ACHN (cell line): Measurements from ENCODE around the gene MAGI2.
"Not testable (repeated sequence)": the region's sequence is repeated elsewhere in the genome, so short reads cannot be mapped to it uniquely, and the experiment has no call there.

Source experiments
- DNase-seq: peaks from one replicate; pipeline ENCODE4 v3.0.0-alpha.2; 2015
- in situ Hi-C: cut with HindIII; loops from 2 replicates; pipeline ENCODE4 v1.10.0; 2017; ENCODE audit warnings: low sequenced_read_pairs, low pct_ligation_motif_present, low pct_unique_long_range_greater_than_20kb

MAGI2 gene

GRCh38 chr7:78322231-78322630 lies 1131.2 kb downstream of the MAGI2 start:
- DNase-seq, in situ Hi-C loops: not testable (repeated sequence)

DNA sequence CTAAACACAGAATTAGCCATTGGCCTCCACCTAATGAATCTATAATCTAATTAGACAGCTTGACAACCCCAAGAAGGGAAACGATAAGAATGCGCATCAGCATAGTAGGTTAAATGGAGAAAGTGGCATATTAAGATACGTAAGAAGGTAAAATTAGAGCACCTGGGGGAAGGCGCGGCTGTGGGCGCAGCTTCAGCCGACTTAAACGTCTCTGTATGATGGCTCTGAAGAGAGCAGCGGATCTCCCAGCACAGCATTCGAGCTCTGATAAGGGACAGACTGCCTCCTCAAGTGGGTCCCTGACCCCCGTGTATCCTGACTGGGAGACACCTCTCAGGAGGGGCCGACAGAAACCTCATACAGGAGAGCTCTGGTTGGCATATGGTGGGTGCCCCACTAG lies 1136.1 kb downstream of the MAGI2 start:
- DNase-seq, result no peak
- in situ Hi-C loops, result no loop called here

DNA sequence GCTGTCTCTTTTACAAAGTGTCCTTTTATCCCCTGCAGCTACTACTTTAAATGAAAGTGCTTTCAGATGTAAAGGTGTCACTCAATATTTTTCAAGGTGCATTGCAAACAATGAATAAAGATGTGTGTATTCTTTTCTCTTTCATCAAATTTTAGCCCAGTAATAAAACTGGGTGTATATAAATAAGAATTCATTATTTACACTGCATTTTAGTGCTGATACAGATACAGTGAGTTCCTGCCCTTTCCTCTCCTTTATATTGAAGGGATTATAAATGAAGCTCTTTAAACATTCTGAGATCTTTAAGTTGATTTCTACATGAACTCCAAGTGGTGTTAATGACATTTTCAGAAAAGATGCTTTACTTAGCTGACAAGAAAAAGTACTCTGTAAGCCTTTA lies 1137.4 kb downstream of the MAGI2 start:
- in situ Hi-C loops, result no loop called here
- DNase-seq, result no peak

GRCh38 chr7:78315119-78315518 lies 1138.3 kb downstream of the MAGI2 start:
- DNase-seq, result no peak
- in situ Hi-C loops, result no loop called here

GRCh38 chr7:78311181-78311580 lies 1142.3 kb downstream of the MAGI2 start:
- no peak for DNase-seq
- in situ Hi-C loops, result no loop called here

GRCh38 chr7:78307892-78308291 lies 1145.6 kb downstream of the MAGI2 start:
- no peak for DNase-seq
- in situ Hi-C loops, result no loop called here

DNA sequence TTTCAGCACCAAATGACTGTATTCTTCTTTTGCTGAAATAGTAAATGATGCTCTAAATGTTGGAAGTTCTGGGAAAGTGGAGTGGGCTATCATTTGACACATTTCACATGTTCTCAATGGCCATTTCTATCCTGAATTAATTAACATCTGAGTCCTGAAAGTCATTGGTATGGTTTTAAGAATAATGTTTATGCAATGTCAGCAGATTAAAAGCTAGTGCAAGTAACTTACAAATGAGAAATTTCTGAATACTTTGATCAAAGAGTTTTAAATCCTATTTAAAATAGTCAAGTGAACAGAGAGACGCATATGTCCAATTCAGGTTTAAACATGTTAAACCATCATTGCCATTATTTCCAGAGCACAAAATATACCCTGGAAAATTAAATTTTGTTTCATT lies 1146.8 kb downstream of the MAGI2 start:
- DNase-seq, result no peak
- in situ Hi-C loops, result no loop called here

- DNase-seq, result peak; percentile 51
- in situ Hi-C loops, result no loop called here
Measured at GRCh38 chr7:78301407-78301806, 1152.1 kb downstream of the MAGI2 start.

- in situ Hi-C loops, result no loop called here
- no peak for DNase-seq
Measured at GRCh38 chr7:78299088-78299487, 1154.4 kb downstream of the MAGI2 start.

- in situ Hi-C loops, result no loop called here
- DNase-seq, result no peak
Measured at GRCh38 chr7:78296644-78297371, 1156.7 kb downstream of the MAGI2 start.

GRCh38 chr7:78296046-78296597 lies 1157.3 kb downstream of the MAGI2 start:
- no peak for DNase-seq
- in situ Hi-C loops, result no loop called here

DNA sequence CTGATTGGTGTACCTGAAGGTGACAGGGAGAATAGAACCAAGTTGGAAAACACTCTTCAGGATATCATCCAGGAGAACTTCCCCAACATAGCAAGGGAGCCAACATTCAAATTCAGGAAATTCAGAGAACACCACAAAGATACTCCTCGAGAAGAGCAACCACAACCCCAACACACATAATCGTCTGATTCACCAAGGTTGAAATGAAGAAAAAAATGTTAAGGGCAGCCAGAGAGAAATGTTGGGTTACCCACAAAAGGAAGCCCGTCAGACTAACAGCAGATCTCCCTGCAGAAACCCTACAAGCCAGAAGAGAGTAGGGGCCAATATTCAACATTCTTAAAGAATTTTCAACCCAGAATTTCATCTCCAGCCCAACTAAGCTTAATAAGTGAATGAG lies 1164.0 kb downstream of the MAGI2 start:
- DNase-seq, in situ Hi-C loops: not testable (repeated sequence)

- no peak for DNase-seq
- in situ Hi-C loops, result no loop called here
Measured at GRCh38 chr7:78284945-78285344, 1168.5 kb downstream of the MAGI2 start.

- DNase-seq, result no peak
- in situ Hi-C loops, result no loop called here
Measured at GRCh38 chr7:78280276-78280675, 1173.2 kb downstream of the MAGI2 start.

DNA sequence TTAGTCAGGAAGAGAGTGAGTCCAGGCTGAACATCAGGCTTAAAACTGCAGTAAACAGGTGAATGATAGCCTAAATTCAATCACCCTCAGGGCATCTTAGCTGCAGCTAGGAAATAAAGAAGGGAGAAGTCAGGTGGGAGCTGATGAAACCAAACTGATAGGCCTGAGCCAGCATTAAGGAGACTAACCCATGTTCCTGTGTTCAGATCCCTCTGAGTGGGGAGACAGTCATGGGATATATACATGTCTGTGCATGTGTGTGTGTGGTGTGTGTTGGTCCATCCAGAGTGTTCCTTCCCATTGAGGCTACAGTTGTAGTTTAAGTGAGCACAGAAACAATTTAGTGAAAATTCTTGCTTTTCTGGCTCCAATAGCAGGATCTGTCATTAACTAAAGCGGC lies 1174.0 kb downstream of the MAGI2 start:
- DNase-seq, result no peak

GRCh38 chr7:78279032-78279431 lies 1174.4 kb downstream of the MAGI2 start:
- peak; percentile 34 for DNase-seq
- in situ Hi-C loops, result no loop called here

More for the DNA sequence above, 1174.0 kb downstream of the MAGI2 start:
- in situ Hi-C loops, result no loop called here

- no peak for DNase-seq
- in situ Hi-C loops, result no loop called here
Measured at GRCh38 chr7:78267141-78267540, 1186.3 kb downstream of the MAGI2 start.

GRCh38 chr7:78265486-78265885 lies 1188.0 kb downstream of the MAGI2 start:
- in situ Hi-C loops, result no loop called here
- DNase-seq, result no peak

- no peak for DNase-seq
- in situ Hi-C loops, result no loop called here
Measured at GRCh38 chr7:78265071-78265470, 1188.4 kb downstream of the MAGI2 start.

GRCh38 chr7:78264105-78264504 lies 1189.4 kb downstream of the MAGI2 start:
- in situ Hi-C loops, result no loop called here
- DNase-seq, result no peak
